HG02623 (cell line): ENCODE data around the gene CACNB1.
"Not testable (repeated sequence)": the region's sequence is repeated elsewhere in the genome, so short reads cannot be mapped to it uniquely, and the experiment has no call there.

Experiments
- ATAC-seq: cut with Tn5 transposase; IDR thresholded peaks from one replicate; pipeline ENCODE4 v1.9.1; 2021; ENCODE audit warnings: moderate library complexity; ENCODE audit not compliant: unreplicated experiment

CACNB1 gene

GRCh38 chr17:39129544-39129943 is 67.9 kb downstream of the CACNB1 start:
- not testable (repeated sequence) for ATAC-seq

- ATAC-seq = no peak
Observed at GRCh38 chr17:39126436-39126835, 71.0 kb downstream of the CACNB1 start.

DNA sequence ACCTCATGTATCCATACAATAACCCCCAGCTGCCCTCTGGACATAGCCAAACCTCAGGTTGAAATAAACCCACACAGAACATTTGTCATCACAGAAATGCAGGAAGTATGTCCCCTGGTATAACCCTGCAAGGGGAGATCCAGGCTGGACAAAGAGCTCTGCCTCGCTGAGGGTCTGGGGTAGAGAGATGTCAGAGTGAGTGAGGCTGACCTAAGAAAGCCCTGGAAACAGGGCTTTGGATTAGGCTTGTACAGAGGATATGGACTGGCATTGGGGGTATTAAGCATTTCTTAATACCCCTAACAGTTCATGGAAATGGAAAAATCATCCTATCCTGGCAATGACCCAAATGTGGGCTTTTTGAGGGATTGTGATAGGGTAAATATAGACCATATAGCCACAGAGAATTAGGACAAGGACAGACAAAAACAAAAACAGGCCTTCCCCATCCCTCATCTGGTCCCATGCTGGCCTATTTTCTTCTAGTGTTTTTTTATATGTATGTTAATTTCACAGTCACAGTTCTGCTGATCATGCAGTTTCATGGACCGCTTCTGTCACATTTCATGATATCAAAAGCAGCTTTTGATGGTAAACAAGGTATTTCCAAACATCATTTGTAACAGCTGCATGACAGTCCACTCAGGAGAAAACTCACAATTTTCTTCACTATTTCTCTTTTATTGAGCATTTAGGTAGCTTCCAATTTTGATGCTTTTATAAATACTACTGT is 72.2 kb downstream of the CACNB1 start:
- no peak for ATAC-seq

DNA sequence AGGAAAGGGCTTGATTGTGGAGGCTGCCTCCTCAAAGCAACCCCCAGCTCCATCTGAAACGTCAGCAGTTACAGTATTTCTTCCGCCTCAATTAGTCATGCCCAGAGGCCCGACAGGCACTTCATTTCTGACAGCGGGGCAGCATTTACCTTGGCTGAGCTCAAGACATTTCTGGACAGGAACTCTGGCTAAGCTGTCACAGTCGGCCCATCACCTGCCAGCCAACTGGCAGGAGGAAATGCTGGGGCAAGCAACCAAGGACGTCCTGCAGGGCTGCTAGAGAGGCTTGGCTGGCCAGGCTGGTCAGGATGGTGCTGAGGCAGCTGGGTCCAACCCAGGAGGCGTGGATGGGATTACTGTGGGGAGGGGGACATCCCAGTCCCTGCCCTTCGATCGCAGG is 73.8 kb downstream of the CACNB1 start:
- ATAC-seq = no peak
